GM12878 (cell line): ENCODE results near the gene BMP2K. TPM values are rescaled to one million over a fixed set of nuclear protein-coding genes. Genes with fewer than 3 reads are reported as not detected.

Experiments used
- ATAC-seq: fragments of 200-7000 bp; cut with Tn5 transposase; 3 replicates; pipeline ENCODE4 v1.9.1; 2020; ENCODE audit warnings: mild to moderate bottlenecking, moderate library complexity
- BruUV-seq: library from RNA; stranded (reverse); fragments of 400-500 nt; replicated peaks from 2 replicates; lab custom pipeline; 2021; lab: Mats Ljungman, UMichigan
- CTCF ChIA-PET: fragments of 300-600 bp; sonication (Branson Sonifier 250); formaldehyde crosslinking; extraction: SDS; loops from one replicate; lab custom pipeline; 2021; ENCODE audit warnings: inconsistent platforms; lab: Yijun Ruan, JAX
- POLR2A ChIA-PET: fragments of 350-600 bp; formaldehyde crosslinking; extraction: SDS; loops from one replicate; lab custom pipeline; 2021; ENCODE audit warnings: inconsistent platforms; lab: Charles Lee
- RAD21 ChIA-PET: fragments of 300-600 bp; sonication (Branson Sonifier 250); formaldehyde crosslinking; loops from one replicate; lab custom pipeline; 2023; ENCODE audit warnings: antibody characterized with exemption; ENCODE audit not compliant: unreplicated experiment; lab: Charles Lee
- SMC1A ChIA-PET: fragments of 300-600 bp; sonication (Branson Sonifier 250); formaldehyde crosslinking; loops from one replicate; lab custom pipeline; 2023; ENCODE audit not compliant: unreplicated experiment, uncharacterized antibody; lab: Charles Lee
- DNase-seq: peaks from one replicate; pipeline ENCODE4 v3.0.0-alpha.2; 2011; ENCODE audit warnings: low read depth, low spot score
- FAIRE-seq: peaks from 3 replicates; lab custom pipeline; 2011; peaks lifted over from hg19 to GRCh38; lab: Jason Lieb, UNC
- H2AFZ ChIP-seq: 2 replicates; pipeline ENCODE4 v1.6.0; 2011; ENCODE audit warnings: low read depth, low read length, control low read depth; ENCODE audit not compliant: control insufficient read depth
- H3K27ac ChIP-seq: 2 replicates; pipeline ENCODE4 v1.5.1; 2011; ENCODE audit warnings: control low read depth; ENCODE audit not compliant: control insufficient read depth, insufficient read depth
- H3K27me3 ChIP-seq, 2 experiments: replicated peaks in 1 of 2; 2 replicates each; pipeline versions ENCODE4 v1.6.0 to v1.6.1; 2011; ENCODE audit warnings: low read length in 1 of 2; ENCODE audit not compliant: control insufficient read depth in 2 of 2, insufficient read depth in 2 of 2
- H3K36me3 ChIP-seq, 2 experiments: 2 replicates each; pipeline ENCODE4 v1.5.1; 2011; ENCODE audit warnings: low read length in 1 of 2; ENCODE audit not compliant: control insufficient read depth in 2 of 2, insufficient read depth in 2 of 2
- H3K4me1 ChIP-seq: 2 replicates; pipeline ENCODE4 v1.6.1; 2011; ENCODE audit warnings: mild to moderate bottlenecking, low read length, moderate library complexity, mixed read lengths; ENCODE audit not compliant: control insufficient read depth, insufficient read depth
- H3K4me2 ChIP-seq: 2 replicates; pipeline ENCODE4 v1.6.0; 2011; ENCODE audit warnings: control low read depth; ENCODE audit not compliant: control insufficient read depth, insufficient read depth
- H3K4me3 ChIP-seq: fragments of 200-600 bp; sonication (generic); 2 replicates; pipeline ENCODE4 v1.5.1; 2016
- H3K79me2 ChIP-seq: 2 replicates; pipeline ENCODE4 v1.6.0; 2011; ENCODE audit warnings: low read length; ENCODE audit not compliant: control insufficient read depth, insufficient read depth
- H3K9ac ChIP-seq: 2 replicates; pipeline ENCODE4 v1.8.0; 2011; ENCODE audit warnings: low read length, control low read depth, mixed read lengths; ENCODE audit not compliant: control insufficient read depth, insufficient read depth
- H3K9me3 ChIP-seq: replicated peaks from 3 replicates; pipeline ENCODE4 v1.5.1; 2011; ENCODE audit warnings: mild to moderate bottlenecking, low read length; ENCODE audit not compliant: control insufficient read depth, insufficient read depth
- H4K20me1 ChIP-seq: 2 replicates; pipeline ENCODE4 v1.6.0; 2011; ENCODE audit not compliant: control insufficient read depth, insufficient read depth
- CHD1 ChIP-seq: IDR thresholded peaks from 2 replicates; pipeline ENCODE4 v1.6.1; 2012; ENCODE audit warnings: low read depth, low read length, improper control_type of control experiment
- EP300 ChIP-seq, 2 experiments: fragments of 150-350 bp in 1 of 2; IDR thresholded peaks; 2 replicates each; pipeline ENCODE4 v1.6.1; 2011 to 2012; ENCODE audit warnings: low read depth in 2 of 2, low read length in 2 of 2, borderline replicate concordance in 1 of 2, improper control_type of control experiment in 1 of 2, inconsistent platforms in 1 of 2; ENCODE audit not compliant: control insufficient read depth in 1 of 2
- FOS ChIP-seq: IDR thresholded peaks from 3 replicates; pipeline ENCODE4 v1.6.1; 2011; ENCODE audit warnings: borderline replicate concordance; ENCODE audit not compliant: insufficient read length; ENCODE audit errors: extremely low read depth
- GATAD2B ChIP-seq: fragments of 450-650 bp; conservative IDR thresholded peaks from 2 replicates; pipeline ENCODE4 v1.6.1; 2017; ENCODE audit warnings: low read depth, mild to moderate bottlenecking, moderate library complexity
- HDAC6 ChIP-seq: fragments of 200-600 bp; sonication (generic); IDR thresholded peaks from one replicate; pipeline ENCODE4 v1.8.0; 2017; ENCODE audit warnings: antibody characterized with exemption; ENCODE audit not compliant: unreplicated experiment
- IRF3 ChIP-seq: fragments of 450-650 bp; IDR thresholded peaks from 2 replicates; pipeline ENCODE4 v1.6.1; 2014; ENCODE audit warnings: mild to moderate bottlenecking
- JUND ChIP-seq: IDR thresholded peaks from 2 replicates; pipeline ENCODE4 v1.6.1; 2012; ENCODE audit warnings: low read depth, mild to moderate bottlenecking, low read length, improper control_type of control experiment, moderate library complexity
- PML ChIP-seq: IDR thresholded peaks from 2 replicates; pipeline ENCODE4 v1.6.1; 2012; ENCODE audit warnings: low read length, inconsistent platforms
- POLR2A ChIP-seq: IDR thresholded peaks from 2 replicates; pipeline ENCODE4 v1.6.1; 2011; ENCODE audit warnings: low read depth, mild to moderate bottlenecking, low read length
- POLR2AphosphoS2 ChIP-seq: IDR thresholded peaks from 2 replicates; pipeline ENCODE4 v1.6.1; 2011; ENCODE audit warnings: low read depth, mild to moderate bottlenecking, low read length, improper control_type of control experiment, moderate library complexity
- SIN3A ChIP-seq: IDR thresholded peaks from 2 replicates; pipeline ENCODE4 v1.6.1; 2012; ENCODE audit warnings: low read depth, low read length, improper control_type of control experiment
- SMARCA5 ChIP-seq: fragments of 450-650 bp; IDR thresholded peaks from 2 replicates; pipeline ENCODE4 v1.6.1; 2017; ENCODE audit warnings: mild to moderate bottlenecking
- STAT3 ChIP-seq: IDR thresholded peaks from 2 replicates; pipeline ENCODE4 v1.6.1; 2011; ENCODE audit warnings: low read depth, low read length, improper control_type of control experiment
- SUPT20H ChIP-seq: IDR thresholded peaks from 2 replicates; pipeline ENCODE4 v1.6.1; 2011; ENCODE audit warnings: low read depth, mild to moderate bottlenecking, low read length, moderate library complexity, borderline replicate concordance; ENCODE audit not compliant: control insufficient read depth
- ZNF207 ChIP-seq: fragments of 450-650 bp; IDR thresholded peaks from 2 replicates; pipeline ENCODE4 v1.6.1; 2014; ENCODE audit warnings: antibody characterized with exemption, mild to moderate bottlenecking, borderline replicate concordance
- ZNF217 ChIP-seq: fragments of 450-650 bp; IDR thresholded peaks from 2 replicates; pipeline ENCODE4 v1.6.1; 2017; ENCODE audit warnings: antibody characterized with exemption, mild to moderate bottlenecking
- WGBS: methylation state at CpG from one replicate; pipeline ENCODE4 v1.1.6; 2016; ENCODE audit warnings: low lambda C conversion rate; ENCODE audit not compliant: insufficient replicate concordance, insufficient coverage; ENCODE audit errors: missing lambda C conversion rate; 5-methylcytosine and 5-hydroxymethylcytosine counted together
- in situ Hi-C: fragments of 300-500 bp; cut with MboI; formaldehyde crosslinking; loops from 9 replicates; pipeline ENCODE4 v1.14.3; 2018; ENCODE audit warnings: mixed read lengths
- intact Hi-C: fragments of 100-400 bp; cut with micrococcal nuclease; formaldehyde crosslinking; loops from one replicate; pipeline ENCODE4 v1.14.2; 2022; ENCODE audit not compliant: unreplicated experiment
- polyA plus RNA-seq, 11 experiments: library from polyadenylated mRNA; depleted of rRNA in 4 of 11; unstranded in 6 of 11; stranded (reverse) in 5 of 11; fragments of >200 nt; fragmentation: Nextera tagmentation in 4 of 11; fragmentation: Illumina TruSeq in 1 of 11; extraction: Ambion mirVana in 4 of 11; extraction: Trizol in 1 of 11; gene quantifications; 1 replicate in 1 of 11; 2 replicates in 10 of 11; pipeline versions ENCODE4 v1.2.1 to v1.2.3, GENCODE V29; 2011 to 2016; ENCODE audit warnings: inconsistent platforms in 2 of 11, missing spikeins in 2 of 11, low read depth in 1 of 11
- total RNA-seq, 4 experiments: library from RNA; depleted of rRNA in 3 of 4; stranded (reverse); fragments of >200 nt in 3 of 4; fragmentation: Illumina TruSeq in 1 of 4; extraction: Trizol in 1 of 4; gene quantifications; 2 replicates each; pipeline versions ENCODE4 v1.2.1 to v1.2.3, GENCODE V29; 2013 to 2021

Gene BMP2K
- total and polyA plus RNA-seq, 10 of the 15 experiments (the other 5 are each of a cell fraction or from before 2014, with no cell fraction given), result 3.3 to 84.6 (median 24.8) TPM

DNA sequence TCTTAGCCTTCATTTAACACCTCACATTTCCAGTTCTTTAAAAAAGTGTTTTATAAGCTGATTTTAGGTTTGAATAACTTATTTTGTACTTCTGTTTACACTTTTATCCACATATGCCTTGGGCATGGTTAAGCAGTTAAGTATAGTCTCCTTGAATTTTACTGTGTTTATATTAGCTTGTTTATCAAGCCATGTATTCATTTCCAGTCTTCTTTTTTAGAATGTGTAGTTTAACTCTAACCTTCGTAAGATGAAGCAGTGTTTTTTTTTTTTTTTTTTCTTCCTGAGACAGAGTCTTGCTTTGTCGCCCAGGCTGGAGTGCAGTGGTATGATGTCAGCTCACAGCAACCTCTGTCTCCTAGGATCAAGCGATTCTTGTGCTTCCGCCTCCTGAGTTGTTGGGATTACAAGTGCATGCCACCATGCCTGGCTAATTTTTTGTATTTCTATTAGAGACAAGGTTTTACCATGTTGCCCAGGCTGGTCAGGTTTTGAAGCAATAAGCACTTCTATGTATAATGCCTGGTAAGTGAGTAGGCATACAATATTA lies 42.5 kb downstream of the BMP2K start:
- intact Hi-C loops (no loop called here), in situ Hi-C loops (no loop called here)
- ATAC-seq (no peak), DNase-seq (no peak), FAIRE-seq (no peak)
- Histone ChIP-seq H3K27me3 (no peaks in the 10 kb centered on the region), H3K4me1 (no peaks in the 10 kb centered on the region), H3K36me3 (peaks cover 0 to 2% of the 10 kb centered on the region in 2 experiments; a peak in 2 of 4 replicates), H3K27ac (no peak overlapping the region), H3K79me2 (peaks cover 6% of the 10 kb centered on the region), H3K9ac (no peak overlapping the region), H2AFZ (no peak overlapping the region)
- POLR2A ChIA-PET, result interaction anchor here (0.9 kb wide), 1 partner anchor 18 kb away, joined by 4 read pairs; no protein-coding TSS in a partner anchor
- RAD21 ChIA-PET, result interaction anchor here (0.7 kb wide), 1 partner anchor 773 kb away, joined by 5 read pairs; no protein-coding TSS in a partner anchor
- SMC1A ChIA-PET, result interaction anchor here (0.6 to 1.2 kb wide), 5 partner anchors 32 to 169 kb away, joined by 3 to 4 read pairs (median 3); no protein-coding TSS in a partner anchor
- BruUV-seq, result no TSS peak
- CTCF ChIA-PET, result interaction anchor here (1.5 to 1.7 kb wide), 4 partner anchors 8 to 22 kb away, joined by 3 to 5 read pairs (median 4); no protein-coding TSS in a partner anchor
- TF ChIP-seq ZNF217, result no peak
- no peak for TF ChIP-seq POLR2AphosphoS2
- no peak for TF ChIP-seq PML
- TF ChIP-seq, all 136 proteins: peak for 0
- Histone ChIP-seq H3K9me3 (no peaks in the 10 kb centered on the region; the same call in 1 of the 3 replicates), H3K4me3 (no peak overlapping the region), H3K4me2 (no peak overlapping the region), H4K20me1 (no peaks in the 10 kb centered on the region)
- 87% methylated on average over 4 of the region's 4 CpGs for WGBS

- Histone ChIP-seq H4K20me1 (no peaks in the 10 kb centered on the region), H3K36me3 (peaks cover 5 to 8% of the 10 kb centered on the region in 2 experiments; a peak in 2 of 4 replicates), H3K79me2 (peaks cover 4% of the 10 kb centered on the region), H3K4me2 (no peak overlapping the region), H3K4me1 (no peaks in the 10 kb centered on the region), H3K27ac (no peak overlapping the region), H3K9ac (no peak overlapping the region), H3K9me3 (no peaks in the 10 kb centered on the region), H3K27me3 (no peaks in the 10 kb centered on the region), H2AFZ (no peak overlapping the region), H3K4me3 (no peak overlapping the region)
- RAD21 ChIA-PET, result no interaction called here
- intact Hi-C loops (no loop called here), in situ Hi-C loops (no loop called here)
- peak; percentile 27 for FAIRE-seq
- BruUV-seq, result no TSS peak
- SMC1A ChIA-PET, result interaction anchor here (0.9 to 1.1 kb wide), 5 partner anchors 13 to 165 kb away, joined by 3 read pairs; no protein-coding TSS in a partner anchor
- no peak for ATAC-seq
- DNase-seq, result no peak
- 90% methylated on average over 1 of the region's 1 CpG for WGBS
- CTCF ChIA-PET, result no interaction called here
- POLR2A ChIA-PET, result no interaction called here
- TF ChIP-seq HDAC6 (no peak), CHD1 (no peak), POLR2A (no peak), GATAD2B (no peak), EP300 (IDR thresholded peaks at IDR 0.05; ENCODE audit: borderline replicate concordance in 1 of 2, control insufficient read depth in 1 of 2, low read depth in 2 of 2, low read length in 2 of 2) (no peak), SUPT20H (no peak), IRF3 (no peak), SIN3A (no peak), SMARCA5 (no peak), FOS (no peak), STAT3 (no peak), ZNF207 (no peak), JUND (no peak)
These were observed 47.9 kb downstream of the BMP2K start for GRCh38 chr4:78824001-78824400.
